ENCODE measurements around the gene TCN2.
A peak's percentile ranks its signal among the peaks of the same experiment; 100 is the strongest.
"Not testable (repeated sequence)": the region's sequence is repeated elsewhere in the genome, so short reads cannot be mapped to it uniquely, and the experiment has no call there.

The TCN2 gene

GRCh38 chr22:30614268-30614667 lies 7.3 kb downstream of the TCN2 start:
- DNase-seq, result no peak

GRCh38 chr22:30614879-30615278 lies 7.9 kb downstream of the TCN2 start:
- DNase-seq, result no peak

GRCh38 chr22:30615543-30615954 lies 8.6 kb downstream of the TCN2 start:
- no peak for DNase-seq

- DNase-seq, result no peak
Measured at GRCh38 chr22:30617819-30618218, 10.8 kb downstream of the TCN2 start.

GRCh38 chr22:30619909-30620308 lies 12.9 kb downstream of the TCN2 start:
- not testable (repeated sequence) for DNase-seq

- no peak for DNase-seq
Measured at GRCh38 chr22:30626413-30626812, 19.4 kb downstream of the TCN2 start.

GRCh38 chr22:30627471-30627870 lies 20.5 kb downstream of the TCN2 start:
- DNase-seq, result no peak

GRCh38 chr22:30628491-30628890 lies 21.5 kb downstream of the TCN2 start:
- no peak for DNase-seq

- DNase-seq, result not testable (repeated sequence)
Measured at GRCh38 chr22:30631469-30631868, 24.5 kb downstream of the TCN2 start.

- DNase-seq, result peak; percentile 47
Measured at GRCh38 chr22:30634471-30635233, 27.7 kb downstream of the TCN2 start.

GRCh38 chr22:30635273-30636225 lies 28.6 kb downstream of the TCN2 start, which contains the start of gene SLC35E4:
TSS of gene SLC35E4 (plus strand) at chr22:30635781. CDS start at chr22:30636451, 670 bp downstream.
- DNase-seq, result peak; percentile 53

GRCh38 chr22:30636226-30637077 lies 29.5 kb downstream of the TCN2 start:
- no peak for DNase-seq

GRCh38 chr22:30637701-30638114 lies 30.7 kb downstream of the TCN2 start:
- DNase-seq, result no peak

GRCh38 chr22:30640361-30640760 lies 33.4 kb downstream of the TCN2 start:
- DNase-seq, result no peak

- DNase-seq, result no peak
Measured at GRCh38 chr22:30640839-30641430, 34.0 kb downstream of the TCN2 start.

- DNase-seq, result no peak
Measured at GRCh38 chr22:30643055-30643875, 36.3 kb downstream of the TCN2 start.

- DNase-seq, result no peak
Measured at GRCh38 chr22:30646518-30647160, 39.7 kb downstream of the TCN2 start.

- DNase-seq, result no peak
Measured at GRCh38 chr22:30647536-30647935, 40.6 kb downstream of the TCN2 start.

GRCh38 chr22:30648825-30649224 lies 41.9 kb downstream of the TCN2 start:
- no peak for DNase-seq

GRCh38 chr22:30649430-30650007 lies 42.5 kb downstream of the TCN2 start:
- DNase-seq, result no peak

Measured in NCI-H748 treated with DMSO at 0.1 percent for 48 hours (cell line).